HG02943 (cell line): ENCODE data around the gene CLMN.
"Not testable (repeated sequence)": the region's sequence is repeated elsewhere in the genome, so short reads cannot be mapped to it uniquely, and the experiment has no call there.

Source experiments
- ATAC-seq: cut with Tn5 transposase; IDR thresholded peaks from one replicate; pipeline ENCODE4 v1.9.1; 2021; ENCODE audit warnings: mild to moderate bottlenecking, low read depth, moderate library complexity; ENCODE audit not compliant: unreplicated experiment

CLMN gene

GRCh38 chr14:95183082-95183481, 136.6 kb downstream of the CLMN start:
- ATAC-seq: no peak

GRCh38 chr14:95182379-95182778, 137.3 kb downstream of the CLMN start:
- no peak for ATAC-seq

DNA sequence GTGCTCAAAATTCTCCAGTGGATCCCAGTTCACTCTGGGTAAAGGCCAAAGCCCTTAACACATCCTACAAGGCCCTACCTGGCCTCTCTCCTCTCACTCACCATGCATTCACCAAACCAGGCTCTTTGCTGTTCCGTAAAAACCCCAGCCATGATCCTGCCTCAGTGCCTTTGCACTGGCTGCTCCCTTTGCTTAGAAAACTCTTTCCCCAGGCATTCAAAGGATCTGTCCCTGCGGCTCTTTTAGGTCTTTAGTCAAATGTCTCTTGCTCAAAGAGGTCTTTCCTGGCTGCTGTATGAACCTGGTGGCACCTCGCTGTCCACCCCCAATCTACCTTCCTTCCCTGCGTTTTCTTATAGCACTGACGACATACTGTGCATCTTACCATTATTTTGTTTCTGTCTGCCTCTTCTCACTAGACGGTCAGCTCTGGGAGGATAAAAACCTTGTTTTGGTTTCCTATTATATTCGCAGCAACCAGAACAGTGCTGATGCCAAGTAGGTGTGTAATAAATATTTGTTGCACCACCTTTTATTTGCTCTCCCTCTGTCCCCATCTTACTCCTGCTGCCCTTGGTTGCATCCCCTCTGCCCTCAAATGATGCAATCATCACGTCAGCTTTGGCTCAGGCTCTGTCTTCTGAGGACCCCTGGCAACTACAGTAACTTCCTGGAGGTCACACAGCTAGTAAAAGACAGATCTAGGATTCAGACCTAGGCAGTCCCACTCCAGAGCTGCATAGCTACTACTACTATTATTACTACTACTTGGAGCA, 138.6 kb downstream of the CLMN start:
- ATAC-seq: no peak

DNA sequence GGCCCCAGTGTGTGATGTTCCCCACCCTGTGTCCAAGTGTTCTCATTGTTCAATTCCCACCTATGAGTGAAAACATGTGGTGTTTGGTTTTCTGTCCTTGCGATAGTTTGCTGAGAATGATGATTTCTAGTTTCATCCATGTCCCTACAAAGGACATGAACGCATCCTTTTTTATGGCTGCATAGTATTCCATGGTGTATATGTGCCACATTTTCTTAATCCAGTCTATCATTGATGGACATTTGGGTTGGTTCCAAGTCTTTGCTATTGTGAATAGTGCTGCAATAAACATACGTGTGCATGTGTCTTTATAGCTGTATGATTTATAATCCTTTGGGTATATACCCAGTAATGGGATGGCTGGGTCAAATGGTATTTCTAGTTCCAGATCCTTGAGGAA, 144.0 kb downstream of the CLMN start:
- not testable (repeated sequence) for ATAC-seq

DNA sequence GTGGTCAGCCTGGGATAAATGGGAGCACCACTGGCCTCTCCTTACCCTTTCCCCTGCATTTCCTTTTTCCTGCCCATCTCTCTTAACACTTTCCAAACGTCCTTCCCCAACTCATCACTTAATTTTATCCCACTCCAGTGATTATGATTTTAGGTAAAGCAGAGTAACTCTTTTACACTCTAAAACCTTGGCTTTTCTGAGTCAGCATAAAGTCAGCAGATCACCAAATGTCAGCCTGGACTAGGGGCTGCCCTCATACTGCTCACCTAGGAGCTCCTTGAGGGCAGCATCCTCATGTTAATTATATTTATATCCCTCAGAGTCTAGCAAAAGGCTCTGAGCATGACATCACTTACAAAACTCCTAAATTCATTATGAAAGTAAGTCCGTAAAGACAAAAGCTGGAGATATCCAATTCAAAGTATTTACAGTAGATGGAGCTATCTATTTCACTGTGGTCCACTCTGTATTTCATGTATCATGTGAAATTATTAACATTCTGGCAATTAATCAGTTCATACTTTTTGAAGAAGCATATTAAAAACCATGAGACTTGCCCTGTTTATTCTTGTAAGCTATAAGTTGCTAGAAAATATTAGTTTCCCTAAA, 145.4 kb downstream of the CLMN start:
- ATAC-seq: no peak

DNA sequence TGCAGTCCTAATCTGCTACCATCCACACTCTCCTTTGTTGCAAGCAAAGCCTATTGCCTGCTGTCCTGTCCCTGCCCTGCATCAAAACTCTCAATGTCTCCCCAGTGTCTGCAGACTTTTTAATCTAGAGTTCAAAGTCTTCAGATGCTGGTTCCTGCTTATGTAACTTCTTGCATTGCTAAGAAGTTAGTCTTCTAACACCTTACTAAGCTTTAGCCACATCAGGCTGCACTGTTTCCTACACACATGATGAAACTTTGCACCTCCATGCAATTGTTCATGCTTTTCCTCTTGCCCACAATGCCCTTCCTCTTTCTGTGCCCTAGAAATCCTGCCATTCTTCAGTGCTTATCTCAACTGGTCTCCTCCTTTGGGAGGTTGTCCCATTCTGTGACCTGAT, 146.2 kb downstream of the CLMN start:
- ATAC-seq: no peak

GRCh38 chr14:95167177-95167576, 152.5 kb downstream of the CLMN start:
- no peak for ATAC-seq

- no peak for ATAC-seq
Measured at GRCh38 chr14:95165517-95165916, 154.2 kb downstream of the CLMN start.

DNA sequence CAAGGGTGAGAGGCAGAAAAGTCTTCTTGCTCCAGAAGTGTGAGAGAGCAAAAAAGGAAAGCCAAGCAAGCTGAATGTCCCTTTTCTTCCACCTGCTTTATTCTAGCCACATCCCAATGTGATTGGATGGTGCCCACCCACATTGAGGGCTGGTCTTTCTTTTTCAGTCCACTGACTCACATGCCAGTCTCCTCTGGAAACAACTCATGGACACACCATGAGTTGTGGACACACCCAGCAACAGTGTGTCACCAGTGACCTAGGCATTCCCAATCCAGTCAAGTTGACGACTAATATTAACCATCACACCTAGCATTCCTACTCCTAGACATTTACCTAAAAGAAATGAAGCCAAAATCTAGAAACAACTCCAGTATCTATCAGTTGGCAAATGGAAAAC, 155.2 kb downstream of the CLMN start:
- no peak for ATAC-seq

GRCh38 chr14:95163666-95164065, 156.0 kb downstream of the CLMN start:
- ATAC-seq: no peak

DNA sequence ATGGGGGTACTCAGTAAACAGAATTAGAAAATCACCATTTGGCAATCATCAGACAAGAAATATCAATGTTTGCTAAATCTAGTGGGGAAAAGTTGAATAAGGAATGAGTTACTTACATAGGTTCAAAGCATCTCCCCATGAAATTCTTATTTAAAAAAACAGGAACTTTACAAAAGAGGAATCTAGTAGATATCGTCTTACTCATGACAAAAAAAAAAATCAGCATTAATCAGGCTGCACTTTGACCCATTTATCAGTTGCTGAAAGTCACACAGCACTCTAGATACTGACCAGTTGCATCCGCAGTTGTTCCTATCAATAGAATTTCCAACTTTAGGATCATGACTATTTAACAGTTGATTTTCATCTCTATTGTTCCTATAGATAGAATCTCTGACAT, 156.6 kb downstream of the CLMN start:
- ATAC-seq: no peak

- no peak for ATAC-seq
Measured at GRCh38 chr14:95162641-95163040, 157.1 kb downstream of the CLMN start.

- ATAC-seq: peak; percentile 66
Measured at GRCh38 chr14:95157327-95158189, 162.2 kb downstream of the CLMN start, which contains the start of gene DICER1. DICER1 (minus strand) TSS chr14:95157529; CDS start chr14:95133458, 24,071 bp downstream.

- no peak for ATAC-seq
Measured at GRCh38 chr14:95157048-95157326, 162.7 kb downstream of the CLMN start.

DNA sequence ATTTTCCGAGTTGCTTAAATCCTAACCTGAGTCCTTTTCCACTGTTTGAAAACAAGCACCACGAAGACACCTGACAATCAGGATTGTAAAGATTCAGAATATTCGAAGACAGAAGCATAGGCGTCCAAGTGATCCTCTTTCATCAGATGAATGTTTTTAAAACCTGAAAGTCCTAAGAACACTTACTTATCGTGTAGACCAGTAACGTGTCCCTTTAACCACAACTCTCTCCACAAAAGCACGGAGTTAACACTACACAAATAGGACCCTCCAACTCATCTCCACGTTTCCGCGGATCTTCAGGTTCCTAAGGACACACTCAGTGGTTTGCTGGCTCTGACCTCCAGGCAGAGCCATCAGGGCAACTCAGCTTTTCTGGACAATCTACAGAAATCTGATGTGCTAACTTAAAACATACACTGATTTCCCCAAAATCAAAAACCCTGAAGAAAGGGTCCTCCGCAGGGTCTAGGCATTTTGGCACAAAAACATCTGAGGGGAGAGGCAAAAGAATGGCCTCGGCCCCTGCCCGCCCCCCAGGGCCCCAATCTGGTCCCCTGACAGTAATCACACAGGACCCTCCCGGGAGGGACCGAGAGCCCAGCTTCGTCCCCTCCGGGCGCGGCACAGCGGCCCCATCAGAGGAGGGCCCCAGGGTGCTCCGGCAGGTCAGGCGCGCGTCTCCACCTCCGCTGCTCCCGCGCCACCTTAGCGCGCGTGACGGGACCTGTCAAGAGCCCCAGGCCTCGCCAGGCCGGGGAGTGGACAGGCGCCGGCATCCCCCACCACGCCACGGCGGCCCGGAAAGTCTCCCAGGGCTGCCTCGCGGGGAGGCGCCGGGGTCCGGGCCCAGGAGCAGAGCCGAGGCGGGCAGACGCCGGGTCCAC, 163.3 kb downstream of the CLMN start:
- peak; percentile 23 for ATAC-seq

- no peak for ATAC-seq
Measured at GRCh38 chr14:95155045-95155444, 164.7 kb downstream of the CLMN start.

DNA sequence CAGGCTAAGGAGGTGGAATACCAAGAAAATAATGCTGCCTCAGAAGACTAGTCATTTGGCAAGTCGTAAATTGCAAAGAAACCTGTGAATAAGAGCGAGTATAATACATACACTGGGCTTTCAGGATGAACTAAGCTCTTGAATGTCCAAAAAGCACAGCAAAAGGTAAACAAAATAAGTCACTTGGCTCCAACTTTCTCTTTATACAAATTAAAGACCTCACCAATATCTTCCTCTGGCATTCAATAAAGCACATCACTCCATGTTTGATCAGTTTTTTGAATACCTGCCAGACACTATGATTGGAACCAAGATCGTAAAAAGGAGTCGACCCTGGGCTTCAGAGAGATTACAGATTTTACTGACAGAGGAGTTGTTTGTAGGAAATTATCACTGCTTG, 165.8 kb downstream of the CLMN start:
- no peak for ATAC-seq

DNA sequence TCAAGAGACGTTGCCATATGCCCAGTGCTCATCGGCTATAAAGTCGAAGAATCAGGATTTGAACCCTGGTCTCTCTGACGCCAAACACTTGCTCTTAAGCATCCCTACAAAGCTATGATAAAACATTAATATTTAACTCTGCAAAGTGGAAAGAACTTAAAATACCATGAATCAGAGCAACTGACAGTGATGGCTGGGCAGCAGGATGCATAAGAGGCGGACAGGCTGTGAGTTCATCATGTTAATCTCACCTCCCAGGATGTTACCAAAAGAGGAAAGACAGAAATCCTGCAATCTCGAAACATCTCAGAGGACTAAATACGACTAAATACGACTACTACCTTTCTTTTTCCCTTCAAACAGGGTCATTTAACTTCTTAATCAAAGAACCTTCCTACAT, 168.1 kb downstream of the CLMN start:
- no peak for ATAC-seq

GRCh38 chr14:95150910-95151309, 168.8 kb downstream of the CLMN start:
- no peak for ATAC-seq

DNA sequence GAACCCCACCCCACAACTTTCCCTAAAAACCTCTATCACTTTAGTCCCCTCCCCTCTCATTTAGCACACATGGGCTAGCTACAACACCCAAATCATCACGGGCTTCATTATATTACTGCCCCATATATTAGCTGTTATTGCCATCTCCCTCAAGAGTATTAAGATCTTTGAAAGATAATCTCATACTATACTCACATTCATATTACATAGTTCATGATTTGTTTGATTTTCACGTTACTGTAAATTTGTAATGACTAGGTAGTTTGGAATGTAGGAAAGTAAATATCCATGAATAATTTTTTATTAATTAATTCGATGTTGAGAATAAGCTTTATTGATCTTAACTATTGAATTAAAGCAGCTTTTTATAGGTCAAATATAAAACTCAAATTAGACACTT, 170.3 kb downstream of the CLMN start:
- no peak for ATAC-seq

DNA sequence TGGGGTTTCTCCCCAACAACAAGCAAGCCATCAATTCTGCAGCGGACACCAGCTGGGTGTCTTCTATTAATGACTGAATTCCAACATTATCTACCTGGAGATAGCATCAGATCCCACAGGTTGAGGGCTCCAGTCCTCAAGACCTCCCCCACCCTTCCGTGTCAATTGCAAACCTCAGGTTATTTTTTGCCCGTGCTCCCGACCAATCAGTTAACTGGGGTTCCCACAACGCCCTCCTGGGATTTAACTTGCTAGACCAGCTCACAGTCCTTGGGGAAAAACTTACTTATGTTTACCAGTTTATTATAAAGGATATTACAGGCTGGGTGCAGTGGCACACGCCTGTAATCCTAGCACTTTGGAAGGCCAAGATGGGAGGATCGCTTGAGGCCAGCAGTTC, 172.1 kb downstream of the CLMN start:
- ATAC-seq: no peak
